Stimulated activated CD4-positive, alpha-beta T cell treated with anti-CD3 and anti-CD28 coated beads, Interleukin-15, amount 100 ng/mL, for 48 hours (primary cell): ENCODE results near the gene DPYSL4.

Experiments
- DNase-seq, 2 donors: peaks; one replicate each; pipeline ENCODE4 v3.0.0-alpha.2; 2020; ENCODE audit warnings: low read depth in 2 of 2

The DPYSL4 gene

DNA sequence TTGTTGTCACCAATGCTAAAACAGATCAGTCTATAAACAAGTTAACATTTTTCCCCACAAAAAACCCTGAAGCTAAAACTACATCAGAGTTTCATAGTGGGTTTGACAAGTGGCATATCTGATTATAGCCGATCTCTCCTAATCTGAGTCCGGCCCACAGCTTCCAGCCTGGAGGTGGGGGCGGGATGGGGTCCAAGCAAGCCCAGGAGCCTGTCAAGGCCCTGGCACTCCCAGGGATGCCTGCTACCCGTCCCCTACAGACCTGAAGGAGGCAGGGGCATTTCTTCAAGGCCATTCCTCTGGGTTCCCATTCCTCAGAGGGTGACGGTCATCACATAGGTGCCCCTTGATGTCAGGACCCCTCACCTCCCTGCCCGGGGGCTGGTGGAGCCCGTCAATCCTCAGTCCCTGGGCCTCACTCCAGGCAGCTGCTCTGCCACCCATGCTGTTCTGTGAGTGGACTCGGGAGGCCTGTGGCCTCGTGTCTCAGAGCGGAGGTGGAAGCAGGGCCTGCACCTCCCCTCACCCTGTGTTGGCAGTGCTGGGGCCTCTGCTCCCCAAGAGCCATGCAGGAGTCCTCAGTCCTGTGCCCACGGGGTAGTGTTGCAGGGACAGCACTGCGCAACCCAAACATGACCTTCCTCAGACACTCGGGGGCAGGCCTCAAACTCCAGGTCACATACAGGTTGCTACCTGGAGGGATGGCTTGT, 8.8 kb downstream of the DPYSL4 start:
- DNase-seq, result no peak

DNA sequence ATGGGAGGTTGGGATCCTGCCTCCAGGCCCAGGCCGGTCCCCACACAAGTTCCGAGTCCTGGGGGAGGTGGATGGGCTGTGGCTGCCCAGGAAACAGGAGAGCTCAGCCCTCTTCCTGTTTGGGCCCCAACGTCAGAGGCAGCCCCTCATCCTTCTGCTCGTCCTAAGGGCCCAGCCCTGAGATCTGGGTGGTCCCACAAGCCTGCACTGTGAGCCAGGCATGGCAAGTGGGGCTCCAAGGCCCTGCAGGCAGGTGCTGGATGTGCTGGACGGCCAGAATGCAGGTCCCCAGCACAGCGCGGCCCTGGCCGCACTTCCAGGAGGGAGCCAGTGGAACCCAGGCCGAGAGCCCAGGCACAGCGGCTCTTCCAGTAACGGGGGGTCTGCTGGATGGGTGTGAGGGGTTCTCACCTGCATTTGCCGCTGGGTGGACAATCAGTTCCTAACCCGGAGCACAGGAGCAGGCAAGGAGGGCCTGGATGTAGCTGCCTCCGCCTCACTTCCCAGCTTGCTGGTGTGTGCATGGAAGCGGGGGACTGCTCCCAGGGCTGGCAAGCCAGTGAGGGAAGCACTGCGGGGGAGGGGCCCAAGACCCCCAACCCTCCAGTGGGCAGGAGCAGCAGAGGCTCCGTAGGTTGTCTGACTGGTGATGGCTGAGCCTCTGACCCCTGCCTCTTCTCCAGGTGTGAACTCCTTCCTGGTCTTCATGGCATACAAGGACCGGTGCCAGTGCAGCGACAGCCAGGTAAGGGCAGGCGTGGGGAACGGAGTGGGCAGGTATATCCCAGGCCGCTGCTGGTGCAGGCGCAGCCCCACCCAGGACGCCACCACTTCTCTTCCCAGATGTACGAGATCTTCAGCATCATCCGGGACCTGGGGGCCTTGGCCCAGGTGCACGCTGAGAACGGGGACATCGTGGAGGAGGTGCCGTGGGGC, 9.7 kb downstream of the DPYSL4 start:
- DNase-seq, result no peak

DNA sequence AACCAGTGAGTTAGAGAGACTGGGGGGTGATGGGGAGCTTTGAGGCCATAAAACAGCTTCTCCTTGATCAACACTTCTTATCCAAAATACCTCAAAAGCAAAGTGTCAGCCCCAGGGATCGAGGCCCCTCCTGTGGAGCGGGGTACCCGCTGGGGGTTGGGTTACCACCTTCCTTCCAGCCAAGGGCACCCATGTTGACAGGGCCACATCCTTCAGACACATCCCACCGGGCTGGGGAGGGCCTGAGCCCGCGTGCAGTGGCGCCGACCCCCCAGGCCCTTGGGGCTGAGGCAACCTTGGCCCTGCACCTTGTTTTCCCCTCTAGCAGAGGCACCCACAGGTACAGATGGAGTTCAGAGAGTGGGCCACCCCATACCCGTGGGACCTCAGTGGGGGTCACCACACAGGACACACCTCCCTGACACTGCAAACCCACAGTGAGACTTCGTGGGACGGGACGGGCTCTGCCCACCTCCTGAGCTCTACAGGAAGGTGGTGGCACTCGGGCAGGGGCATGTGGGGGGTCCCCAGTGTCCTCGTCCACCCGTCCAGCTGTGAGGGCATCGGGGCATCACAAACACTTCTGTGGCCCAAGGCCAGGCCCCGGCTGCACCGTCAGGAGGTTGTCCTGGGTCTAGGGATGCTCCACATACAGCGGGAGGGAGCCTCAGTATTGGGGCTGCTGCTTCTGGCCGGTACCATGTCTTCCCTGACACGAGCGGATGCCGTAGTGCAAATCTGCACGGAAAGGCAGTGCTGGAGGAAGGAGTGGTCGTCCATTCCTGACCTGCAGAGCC, 10.7 kb downstream of the DPYSL4 start:
- no peak for DNase-seq

DNA sequence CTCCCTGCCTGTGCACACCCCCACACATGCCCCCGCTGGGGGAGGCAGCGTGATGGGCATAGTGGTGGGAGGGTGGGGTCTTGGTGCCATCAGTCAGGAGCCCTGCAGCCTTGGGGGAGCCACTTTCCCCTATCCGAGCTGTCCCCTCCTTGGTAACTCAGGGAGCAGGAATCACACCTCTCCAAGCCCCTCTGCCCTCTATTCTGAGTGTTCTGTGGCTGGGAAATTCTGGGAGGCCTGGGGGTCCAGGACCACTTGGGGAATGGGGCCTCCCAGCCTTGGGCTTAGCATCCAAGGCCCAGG, 11.3 kb downstream of the DPYSL4 start:
- DNase-seq, result no peak

DNA sequence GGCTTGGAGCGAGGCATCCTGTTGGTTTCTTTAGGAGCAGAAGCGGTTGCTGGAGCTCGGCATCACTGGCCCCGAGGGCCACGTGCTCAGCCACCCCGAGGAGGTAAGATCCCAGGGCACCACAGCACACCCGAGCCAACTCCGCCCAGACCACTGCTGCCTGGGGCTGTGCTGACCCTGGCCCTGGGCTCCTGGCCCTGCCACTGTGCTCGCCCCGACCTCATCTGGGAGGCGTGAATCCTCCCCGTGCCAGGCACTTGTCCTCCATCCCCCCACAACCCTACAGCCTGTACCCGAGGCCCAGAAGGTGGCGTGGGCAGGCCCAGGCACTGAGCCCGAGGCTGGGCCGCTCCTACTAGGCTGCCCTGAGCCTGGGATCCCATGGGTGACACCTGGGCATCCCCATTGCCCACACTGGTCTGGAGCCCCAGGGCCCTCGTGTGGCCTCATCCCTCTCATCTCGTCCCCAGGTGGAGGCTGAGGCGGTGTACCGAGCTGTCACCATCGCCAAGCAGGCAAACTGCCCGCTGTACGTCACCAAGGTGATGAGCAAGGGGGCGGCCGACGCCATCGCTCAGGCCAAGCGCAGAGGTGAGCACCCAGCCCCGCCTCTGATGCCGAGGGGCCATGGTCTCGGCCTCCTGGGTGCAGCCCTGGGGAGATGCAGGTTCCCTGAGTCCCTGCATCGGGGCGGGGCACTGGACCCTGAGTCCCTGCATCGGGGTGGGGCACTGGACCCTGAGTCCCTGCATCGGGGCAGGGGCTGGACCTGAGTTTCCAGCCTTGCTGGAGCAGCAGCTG, 11.8 kb downstream of the DPYSL4 start:
- DNase-seq, result no peak

DNA sequence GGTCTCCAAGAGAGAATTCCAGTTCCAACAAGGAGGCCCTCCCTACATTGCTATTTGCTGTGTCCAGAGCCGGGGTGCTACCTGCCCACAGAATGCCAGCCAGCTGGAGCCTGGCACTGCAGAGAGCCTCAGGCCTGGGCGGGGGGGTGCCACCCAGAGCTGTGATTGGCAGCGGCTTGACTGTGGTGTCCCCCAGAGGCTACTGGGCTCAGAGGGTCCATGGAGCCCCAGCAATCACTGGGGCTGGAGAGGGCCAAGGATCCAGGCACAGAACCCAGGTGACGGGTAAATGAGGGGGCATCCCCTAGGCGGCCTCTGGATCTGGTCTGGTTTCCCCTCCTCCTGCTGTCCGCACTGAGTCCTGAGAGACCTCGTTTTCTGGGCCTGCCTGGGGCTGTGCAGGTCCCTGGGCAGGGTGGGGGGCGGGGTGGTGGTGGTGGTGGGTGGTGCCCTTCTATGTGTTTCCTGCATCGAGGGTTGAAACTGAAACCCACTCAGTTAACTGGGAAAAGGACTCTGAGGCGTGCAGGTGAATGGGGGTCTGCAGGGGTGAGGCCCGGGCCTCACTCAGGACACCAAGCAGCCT, 12.6 kb downstream of the DPYSL4 start:
- no peak for DNase-seq

DNA sequence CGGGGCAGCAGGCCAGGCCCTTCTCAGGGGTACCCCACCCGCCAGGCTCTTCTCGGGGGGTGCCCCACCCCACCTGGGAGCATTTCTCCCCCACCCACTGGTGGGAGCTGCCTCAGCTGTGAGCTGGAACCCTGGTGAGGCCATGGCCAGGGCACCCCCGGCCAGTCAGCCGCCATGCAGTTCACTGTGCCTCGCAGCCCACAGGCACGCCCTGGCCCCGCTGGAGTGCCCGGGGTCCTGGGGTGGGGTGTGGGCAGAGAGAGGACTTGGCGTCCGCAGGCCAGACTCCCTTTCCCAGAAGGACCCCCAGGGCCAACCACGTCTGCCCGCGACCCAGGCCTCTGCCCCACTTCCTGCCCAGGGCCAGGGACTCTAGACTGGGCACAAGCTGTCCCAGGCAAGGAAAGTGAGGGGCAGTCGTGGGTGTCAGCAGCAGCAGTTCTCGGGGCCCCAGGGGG, 13.1 kb downstream of the DPYSL4 start:
- DNase-seq, result no peak

DNA sequence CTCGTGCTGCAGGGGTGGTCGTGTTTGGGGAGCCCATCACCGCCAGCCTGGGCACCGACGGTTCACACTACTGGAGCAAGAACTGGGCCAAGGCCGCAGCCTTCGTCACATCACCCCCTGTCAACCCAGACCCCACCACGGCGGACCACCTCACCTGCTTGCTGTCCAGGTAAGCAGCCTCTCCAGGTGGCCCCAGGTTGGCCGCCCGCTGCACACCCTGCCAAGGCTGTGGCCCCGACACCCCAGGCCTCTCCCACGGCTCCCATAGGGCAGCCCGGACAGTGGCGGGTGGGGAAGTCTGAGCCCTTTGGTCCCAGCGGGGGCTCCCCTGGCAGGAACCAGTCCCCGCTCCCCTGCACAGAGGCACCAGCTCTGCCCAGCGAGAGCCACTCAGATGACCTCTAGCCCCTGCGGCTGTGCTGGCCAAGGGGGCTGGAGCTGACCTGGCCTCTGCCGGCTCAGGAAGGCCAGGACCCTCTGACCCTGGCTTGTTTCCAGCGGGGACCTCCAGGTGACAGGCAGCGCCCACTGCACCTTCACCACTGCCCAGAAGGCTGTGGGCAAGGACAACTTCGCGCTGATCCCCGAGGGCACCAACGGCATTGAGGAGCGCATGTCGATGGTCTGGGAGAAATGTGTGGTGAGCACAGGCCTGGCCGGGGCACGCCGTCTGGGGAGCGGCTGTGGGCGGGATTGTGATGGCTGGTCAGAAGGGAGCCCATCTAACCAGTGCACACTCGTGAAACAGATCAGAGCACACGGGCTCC, 13.8 kb downstream of the DPYSL4 start:
- DNase-seq, result no peak

DNA sequence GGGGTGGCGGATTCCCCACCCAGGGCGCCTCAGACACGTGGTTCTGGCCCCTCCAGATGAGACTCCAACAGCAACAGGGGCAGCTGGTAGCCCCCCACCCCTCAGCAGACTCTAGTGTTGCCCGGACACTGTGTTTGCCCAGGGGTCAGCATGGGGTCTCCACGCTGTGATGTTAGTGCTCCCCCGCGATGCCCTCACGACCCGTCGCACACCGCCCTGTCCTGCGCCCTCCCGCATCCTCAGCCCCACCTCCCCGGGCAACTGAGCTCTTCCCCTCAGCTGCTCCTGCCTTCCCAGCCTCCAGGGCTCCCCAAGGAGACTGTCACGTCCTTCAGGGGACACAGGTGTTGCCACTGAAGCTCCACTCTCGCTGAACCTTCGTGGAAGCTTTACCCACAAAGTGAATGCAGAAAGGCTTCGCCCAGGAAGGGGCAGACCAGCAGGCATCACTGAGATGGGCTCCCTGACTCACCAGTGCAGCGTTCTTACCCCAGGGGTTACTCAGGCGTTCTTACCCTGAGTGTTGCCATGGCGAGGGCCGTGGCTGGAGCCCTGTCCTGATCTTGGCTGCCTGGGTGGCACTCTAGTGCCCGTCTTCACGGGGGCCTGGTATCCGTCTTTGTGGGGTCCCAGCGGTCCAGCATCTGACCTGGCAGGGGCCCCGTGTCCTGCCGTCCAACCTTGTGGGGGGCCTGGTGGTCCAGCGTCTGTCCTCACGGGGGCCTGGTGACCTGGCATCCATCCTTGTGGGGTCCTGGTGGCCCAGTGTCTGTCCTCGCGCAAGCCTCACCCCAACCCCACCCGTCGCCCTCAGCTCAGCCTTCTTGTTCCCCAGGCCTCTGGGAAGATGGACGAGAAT, 14.6 kb downstream of the DPYSL4 start:
- no peak for DNase-seq

DNA sequence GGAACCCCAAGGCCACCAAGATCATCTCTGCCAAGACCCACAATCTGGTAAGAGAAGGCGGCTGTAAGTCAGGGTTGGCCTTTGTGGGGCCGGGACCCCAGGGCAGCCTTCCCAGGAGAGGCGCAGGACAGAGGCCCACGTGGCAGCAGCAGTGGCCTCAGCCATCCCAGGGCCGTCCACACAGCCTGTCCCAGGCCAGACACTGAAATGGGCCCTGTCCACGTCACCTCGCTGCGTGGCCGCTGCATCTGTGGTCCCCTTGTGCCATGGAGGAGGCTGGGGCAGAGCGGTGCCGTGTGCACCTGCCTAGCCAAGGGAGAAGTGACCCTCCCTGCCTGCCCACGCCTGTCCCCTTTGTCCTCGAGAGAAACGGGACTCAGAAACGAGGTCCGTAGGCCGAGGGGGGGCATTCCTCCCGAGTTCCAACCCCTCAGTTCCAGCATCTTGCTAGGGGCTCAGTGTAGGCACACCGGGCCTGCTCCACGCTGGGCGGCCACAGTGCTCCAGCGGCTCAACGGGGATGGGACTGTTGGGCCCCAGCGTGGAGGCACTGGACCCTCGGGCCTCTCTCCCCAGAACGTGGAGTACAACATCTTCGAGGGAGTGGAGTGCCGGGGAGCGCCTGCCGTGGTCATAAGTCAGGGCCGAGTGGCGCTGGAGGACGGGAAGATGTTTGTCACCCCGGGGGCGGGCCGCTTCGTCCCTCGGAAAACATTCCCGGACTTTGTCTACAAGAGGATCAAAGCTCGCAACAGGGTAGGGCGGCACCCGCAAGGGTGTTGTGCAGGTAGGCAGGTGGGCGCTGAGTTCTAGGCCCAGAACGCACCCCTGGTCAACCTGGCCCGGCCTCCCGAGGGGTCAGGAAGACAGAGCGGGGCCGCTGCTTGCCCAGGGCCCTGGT, 15.6 kb downstream of the DPYSL4 start:
- DNase-seq, result no peak

DNA sequence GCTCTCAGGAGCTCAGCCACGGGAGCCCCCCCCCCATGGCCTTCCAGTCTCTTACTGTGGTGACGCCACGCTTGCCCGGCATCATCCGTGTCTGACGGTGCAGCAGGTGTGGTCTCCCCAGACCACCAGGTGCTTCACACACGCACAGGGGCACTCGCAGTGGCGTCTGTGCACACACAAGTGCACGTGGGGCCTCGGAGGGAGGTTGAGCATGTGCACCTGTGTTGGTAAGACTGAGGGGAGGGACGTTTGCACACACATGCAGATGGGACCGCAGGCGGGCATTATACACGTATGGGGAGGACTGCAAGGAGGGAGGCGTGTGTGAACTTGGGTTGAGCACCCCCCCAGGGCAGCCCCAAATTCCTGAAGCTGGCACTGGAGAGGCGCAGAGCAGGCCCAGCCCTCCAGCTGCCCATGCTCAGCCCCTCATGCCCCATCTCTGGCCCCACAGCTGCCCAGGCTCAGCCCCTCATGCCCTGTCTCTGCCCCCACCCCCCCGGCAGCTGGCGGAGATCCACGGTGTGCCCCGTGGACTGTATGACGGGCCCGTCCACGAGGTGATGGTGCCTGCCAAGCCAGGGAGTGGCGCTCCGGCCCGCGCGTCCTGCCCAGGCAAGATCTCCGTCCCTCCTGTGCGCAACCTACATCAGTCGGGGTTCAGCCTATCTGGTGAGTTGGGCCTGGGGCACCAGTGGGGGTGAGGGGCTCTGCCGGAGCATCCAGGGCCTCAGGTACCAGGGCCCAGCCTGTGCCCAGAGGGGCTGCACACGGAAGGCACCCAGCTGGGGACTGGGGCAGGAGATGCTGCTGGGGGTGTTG, 16.7 kb downstream of the DPYSL4 start:
- DNase-seq, result no peak

DNA sequence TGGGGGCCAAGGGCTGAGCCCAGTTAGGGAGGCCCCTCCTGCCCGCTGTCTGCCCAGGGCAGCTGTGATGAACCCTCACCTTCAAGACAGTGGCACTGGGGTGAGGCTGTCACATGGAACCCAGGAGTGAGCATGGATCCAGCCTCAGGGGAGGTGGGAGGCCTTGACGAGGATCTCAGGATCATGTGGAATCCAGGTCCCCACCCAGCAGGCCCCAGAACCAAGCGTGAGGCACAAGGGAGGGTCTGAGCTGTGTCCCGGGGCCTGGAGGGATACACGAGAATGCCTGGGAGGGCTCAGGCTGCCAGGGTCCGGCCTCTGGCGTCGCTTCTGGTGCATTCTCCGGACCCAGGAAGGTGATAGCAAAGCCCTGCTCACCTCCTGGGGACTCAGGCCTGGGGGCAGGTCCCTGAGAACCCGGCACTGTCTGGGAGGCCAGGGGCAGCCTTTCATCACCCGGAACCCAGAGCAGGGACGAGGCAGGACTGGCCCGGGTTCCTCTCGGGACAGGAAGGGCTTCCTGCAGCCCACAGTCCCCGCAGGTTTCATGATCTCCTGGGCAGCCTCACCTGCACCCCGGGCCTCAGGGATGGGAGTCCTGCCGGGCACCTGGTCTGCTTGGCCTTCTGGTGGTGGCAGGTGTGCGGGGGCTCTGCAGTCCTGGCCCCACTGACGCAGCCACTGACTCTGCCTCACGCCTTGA, 17.5 kb downstream of the DPYSL4 start:
- no peak for DNase-seq

DNA sequence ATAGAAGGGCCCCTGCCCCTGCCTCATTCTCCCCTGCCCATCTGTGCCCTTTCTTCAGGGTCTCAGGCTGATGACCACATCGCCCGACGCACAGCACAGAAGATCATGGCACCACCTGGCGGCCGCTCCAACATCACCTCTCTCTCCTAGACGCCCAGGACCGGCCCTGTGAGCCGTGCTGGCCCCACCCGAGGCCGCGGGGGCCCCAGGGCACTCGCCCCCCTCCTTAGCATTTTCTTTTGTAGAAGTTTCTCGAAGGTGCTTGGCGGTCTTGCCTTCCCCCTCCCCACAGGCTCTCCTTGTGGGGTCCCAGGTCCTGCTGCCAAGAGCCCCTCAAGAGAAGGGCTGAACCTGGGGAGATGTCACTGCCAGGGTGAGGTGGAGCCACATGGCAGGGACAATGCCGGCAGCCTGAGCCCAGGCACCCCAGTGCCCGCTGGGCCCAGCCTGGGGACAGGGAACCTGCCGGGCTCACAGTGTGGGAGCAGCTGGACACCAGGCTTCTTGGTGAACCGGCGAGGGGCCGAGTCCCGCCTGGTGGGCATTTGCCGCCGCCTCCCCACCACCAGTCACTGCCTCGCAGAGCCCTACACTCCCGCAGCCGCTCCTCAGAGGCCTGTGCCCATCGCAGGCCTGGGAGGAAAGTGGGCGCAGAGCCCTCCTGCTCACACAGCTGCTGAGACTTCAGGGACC, 18.2 kb downstream of the DPYSL4 start:
- no peak for DNase-seq

DNA sequence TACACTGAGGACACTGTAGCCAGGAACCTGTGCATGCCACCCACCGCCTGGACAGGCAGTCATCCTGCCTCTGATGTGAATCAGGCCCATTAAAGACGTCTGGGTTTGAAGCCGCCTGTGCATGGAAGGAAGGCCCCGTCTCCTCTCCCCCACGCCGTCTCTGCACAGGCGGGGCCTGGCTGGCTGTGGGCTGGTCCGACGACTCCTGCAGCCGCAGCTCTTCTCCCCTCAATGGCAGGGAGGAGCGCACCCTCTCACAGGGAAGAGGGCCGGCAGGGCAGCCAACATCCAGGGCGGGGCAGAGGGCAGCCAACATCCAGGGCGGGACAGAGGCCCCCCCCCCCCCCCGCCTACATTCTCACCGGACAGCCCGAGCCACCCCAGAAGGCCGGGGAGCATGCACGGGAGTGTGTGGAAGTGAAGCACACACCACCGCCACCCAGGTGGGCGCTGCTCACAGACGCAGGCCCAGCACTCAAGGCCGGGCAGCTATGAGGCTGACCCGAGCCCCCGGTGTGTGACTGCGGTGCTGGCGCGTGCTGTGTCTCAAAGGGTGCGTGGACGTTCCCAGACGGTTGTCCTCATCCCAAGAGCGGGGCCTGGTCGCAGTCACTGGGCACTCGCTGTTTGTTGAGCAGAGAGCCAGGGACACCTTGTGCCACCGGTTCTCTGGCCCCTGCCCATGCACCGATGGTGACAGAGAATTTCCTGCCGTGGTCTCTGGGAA, 19.1 kb downstream of the DPYSL4 start:
- no peak for DNase-seq

DNA sequence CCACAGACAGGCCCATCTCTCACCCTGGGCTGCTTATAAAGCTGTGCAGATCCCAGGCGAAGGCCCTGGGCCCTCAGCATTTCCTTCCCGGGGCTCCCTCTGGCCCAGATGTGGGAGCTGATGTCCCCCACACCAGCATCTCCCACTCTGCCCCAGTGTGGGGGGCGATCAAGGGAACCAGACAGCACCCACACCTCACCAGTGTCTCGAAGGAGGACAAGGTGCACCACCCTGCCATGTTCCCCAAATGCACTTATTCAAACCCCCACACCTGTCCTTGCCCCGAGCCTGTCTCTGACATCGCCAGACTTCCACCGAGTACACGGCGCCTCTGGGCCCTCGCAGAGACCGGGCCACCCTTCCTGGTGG, 19.6 kb downstream of the DPYSL4 start:
- DNase-seq, result no peak
